ENCODE measurements around the gene POP4. TPM values are rescaled to one million over a fixed set of nuclear protein-coding genes. Genes with fewer than 3 reads are reported as not detected.

Gene POP4
- total and polyA plus RNA-seq, 2 of the 4 experiments (the other 2 are of a cell fraction), result 65.1 to 87.2 TPM

DNA sequence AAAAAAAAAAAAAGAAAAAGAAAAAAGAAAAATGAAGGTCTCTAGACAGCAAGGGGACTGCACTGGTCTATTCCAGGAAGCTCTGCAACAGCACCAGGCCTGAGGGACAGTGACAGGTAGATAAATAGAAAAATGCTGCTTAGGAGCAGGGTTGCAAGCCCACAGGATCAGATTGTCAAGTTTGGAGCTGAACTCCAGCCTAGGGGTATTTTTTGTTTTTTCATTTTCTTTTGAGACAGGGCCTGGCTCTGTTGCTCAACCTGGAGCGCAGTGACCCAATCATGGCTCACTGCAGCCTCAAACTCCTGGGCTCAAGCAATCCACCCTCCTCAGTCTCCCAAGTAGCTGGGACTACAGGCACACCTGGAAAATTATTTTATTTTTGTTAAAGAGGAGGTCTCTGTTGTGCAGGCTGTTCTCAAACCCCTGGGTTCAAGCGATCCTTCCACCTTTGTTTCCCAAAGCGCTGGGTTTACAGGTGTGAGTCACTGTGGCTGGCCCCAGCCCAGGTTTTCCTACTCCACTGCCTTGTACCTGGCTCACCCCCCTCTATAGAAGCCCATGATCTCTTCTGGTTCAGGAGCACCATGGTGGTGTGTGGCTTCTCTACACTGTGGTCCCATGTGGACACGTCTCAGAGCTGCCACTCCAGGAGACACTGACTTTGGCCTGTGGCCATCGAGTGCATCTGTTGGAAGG lies 23.9 kb downstream of the POP4 start:
- Histone ChIP-seq H4K20me1 (ENCODE audit: insufficient read depth, low read length) (no peaks in the 10 kb centered on the region), H3K27me3 (ENCODE audit: control insufficient read depth, insufficient read depth, low read length) (no peaks in the 10 kb centered on the region; the same call in none of the 2 replicates), H2BK5ac (ENCODE audit: low read depth, low read length, poor library complexity, severe bottlenecking) (no peak overlapping the region), H3K4me1 (ENCODE audit: control insufficient read depth, insufficient read depth, low read length) (no peaks in the 10 kb centered on the region), H3K18ac (ENCODE audit: low read depth, low read length) (no peak overlapping the region), H3K9me3 (ENCODE audit: control insufficient read depth, insufficient read depth, low read length) (no peaks in the 10 kb centered on the region), H2BK15ac (ENCODE audit: low read depth, low read length) (no peak overlapping the region), H4K8ac (ENCODE audit: low read depth in 2 of 2, low read length in 2 of 2) (no peak overlapping the region), H2BK120ac (ENCODE audit: low read depth, low read length) (no peak overlapping the region), H4K91ac (ENCODE audit: insufficient read depth, low read depth, low read length) (no peak overlapping the region), H2BK20ac (ENCODE audit: low read depth, low read length) (no peak overlapping the region), H2AK9ac (replicated peaks; ENCODE audit: low read depth, low read length, poor library complexity) (no peak overlapping the region), H3K9ac (ENCODE audit: low read depth, low read length) (no peak overlapping the region), H3K36me3 (ENCODE audit: control insufficient read depth, insufficient read depth, low read length) (no peaks in the 10 kb centered on the region), H2AK5ac (ENCODE audit: low read depth, low read length) (no peak overlapping the region), H2AFZ (replicated peaks; ENCODE audit: low read length, poor library complexity) (no peak overlapping the region), H3K9me1 (ENCODE audit: insufficient read depth, low read length) (no peaks in the 10 kb centered on the region), H3K4me2 (ENCODE audit: low read depth, low read length) (no peak overlapping the region), H3K4ac (ENCODE audit: low read depth, low read length) (no peak overlapping the region), H3K4me3 (ENCODE audit: insufficient read depth, low read depth, low read length) (no peak overlapping the region), H4K5ac (ENCODE audit: low read depth, low read length) (no peak overlapping the region), H3K27ac (ENCODE audit: insufficient read depth, low read length) (no peak overlapping the region), H3K23ac (ENCODE audit: low read depth, low read length) (no peak overlapping the region), H3K56ac (ENCODE audit: extremely low read depth, insufficient read depth, low read length) (no peak overlapping the region), H3K79me1 (ENCODE audit: low read depth in 1 of 2, low read length in 2 of 2) (no peaks in the 10 kb centered on the region), H3K14ac (replicated peaks; ENCODE audit: low read depth, low read length) (no peak overlapping the region)
- ATAC-seq (ENCODE audit: low read depth) (no peak), DNase-seq (no peak)
- BruUV-seq (replicated peaks), result no TSS peak
- WGBS, 2 experiments (ENCODE audit: extremely low coverage in 2 of 2, insufficient read length in 1 of 2), result no CpG with 5 or more reads among the region's 5 CpGs
- dilution Hi-C loops (cut with HindIII; ENCODE audit: low sequenced_read_pairs, unreplicated experiment) (no loop called here), in situ Hi-C loops (cut with MboI; ENCODE audit: low sequenced_read_pairs) (no loop called here), intact Hi-C loops (cut with micrococcal nuclease) (no loop called here)
- ChIA-PET CTCF (interaction anchor here (0.6 kb wide), 1 partner anchor 11 kb away, joined by 3 read pairs; no protein-coding TSS in a partner anchor), POLR2A (ENCODE audit: unreplicated experiment) (no interaction called here)
- TF ChIP-seq, protein P1, sequence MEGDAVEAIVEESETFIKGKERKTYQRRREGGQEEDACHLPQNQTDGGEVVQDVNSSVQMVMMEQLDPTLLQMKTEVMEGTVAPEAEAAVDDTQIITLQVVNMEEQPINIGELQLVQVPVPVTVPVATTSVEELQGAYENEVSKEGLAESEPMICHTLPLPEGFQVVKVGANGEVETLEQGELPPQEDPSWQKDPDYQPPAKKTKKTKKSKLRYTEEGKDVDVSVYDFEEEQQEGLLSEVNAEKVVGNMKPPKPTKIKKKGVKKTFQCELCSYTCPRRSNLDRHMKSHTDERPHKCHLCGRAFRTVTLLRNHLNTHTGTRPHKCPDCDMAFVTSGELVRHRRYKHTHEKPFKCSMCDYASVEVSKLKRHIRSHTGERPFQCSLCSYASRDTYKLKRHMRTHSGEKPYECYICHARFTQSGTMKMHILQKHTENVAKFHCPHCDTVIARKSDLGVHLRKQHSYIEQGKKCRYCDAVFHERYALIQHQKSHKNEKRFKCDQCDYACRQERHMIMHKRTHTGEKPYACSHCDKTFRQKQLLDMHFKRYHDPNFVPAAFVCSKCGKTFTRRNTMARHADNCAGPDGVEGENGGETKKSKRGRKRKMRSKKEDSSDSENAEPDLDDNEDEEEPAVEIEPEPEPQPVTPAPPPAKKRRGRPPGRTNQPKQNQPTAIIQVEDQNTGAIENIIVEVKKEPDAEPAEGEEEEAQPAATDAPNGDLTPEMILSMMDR (conservative IDR thresholded peaks at IDR 0.05; ENCODE audit: low read depth, low read length), result no peak
- TF ChIP-seq MXI1 (IDR thresholded peaks at IDR 0.05; ENCODE audit: borderline replicate concordance, low read depth, low read length) (no peak), RCOR1 (IDR thresholded peaks at IDR 0.05; ENCODE audit: insufficient replicate concordance, low read length) (no peak), BHLHE40 (IDR thresholded peaks at IDR 0.05; ENCODE audit: low read depth, low read length) (no peak)
- TF ChIP-seq, protein P2, sequence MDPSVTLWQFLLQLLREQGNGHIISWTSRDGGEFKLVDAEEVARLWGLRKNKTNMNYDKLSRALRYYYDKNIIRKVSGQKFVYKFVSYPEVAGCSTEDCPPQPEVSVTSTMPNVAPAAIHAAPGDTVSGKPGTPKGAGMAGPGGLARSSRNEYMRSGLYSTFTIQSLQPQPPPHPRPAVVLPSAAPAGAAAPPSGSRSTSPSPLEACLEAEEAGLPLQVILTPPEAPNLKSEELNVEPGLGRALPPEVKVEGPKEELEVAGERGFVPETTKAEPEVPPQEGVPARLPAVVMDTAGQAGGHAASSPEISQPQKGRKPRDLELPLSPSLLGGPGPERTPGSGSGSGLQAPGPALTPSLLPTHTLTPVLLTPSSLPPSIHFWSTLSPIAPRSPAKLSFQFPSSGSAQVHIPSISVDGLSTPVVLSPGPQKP (IDR thresholded peaks at IDR 0.05; ENCODE audit: borderline replicate concordance, low read depth, low read length), result no peak
